ENCODE measurements around the gene ANKRD13D. TPM values are rescaled to one million over a fixed set of nuclear protein-coding genes. Genes with fewer than 3 reads are reported as not detected.

The ANKRD13D gene
- total and polyA plus RNA-seq, 11 donors, result 7.6 to 43.6 (median 12.8) TPM

DNA sequence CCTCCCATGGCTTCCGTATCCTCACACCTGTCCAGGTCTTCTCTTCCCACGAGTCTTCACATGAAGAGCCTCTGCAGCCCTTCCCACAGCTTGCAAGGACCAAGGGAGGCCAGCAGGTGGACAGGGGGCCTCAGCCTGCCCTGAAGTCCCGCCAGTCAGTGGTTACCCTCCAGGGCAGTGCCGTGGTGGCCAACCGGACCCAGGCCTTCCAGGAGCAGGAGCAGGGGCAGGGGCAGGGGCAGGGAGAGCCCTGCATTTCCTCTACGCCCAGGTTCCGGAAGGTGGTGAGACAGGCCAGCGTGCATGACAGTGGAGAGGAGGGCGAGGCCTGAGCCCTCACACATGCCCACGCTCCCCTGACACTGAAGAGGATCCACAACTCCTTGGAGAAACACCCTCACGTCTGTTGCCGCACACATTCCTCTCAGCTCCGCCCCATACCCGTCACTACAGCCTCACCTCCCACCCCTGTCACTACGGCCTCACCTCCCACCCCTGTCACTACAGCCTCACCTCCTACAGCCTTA, 22.5 kb downstream of the ANKRD13D start:
- Histone ChIP-seq H3K27ac (peak overlapping the region in 1 of 12 donors; percentile 73), H3K4me3 (no peak overlapping the region), H3K9me3 (no peaks in the 10 kb centered on the region), H3K4me1 (peaks cover 0 to 16% (median 2%) of the 10 kb centered on the region in 12 donors), H3K36me3 (peaks cover 0 to 41% (median 19%) of the 10 kb centered on the region in 9 donors), H3K27me3 (no peaks in the 10 kb centered on the region)
- intact Hi-C loops (cut with DNase I), result loop anchor here in 3 of 10 donors (10.0 kb wide), 1 partner anchor 227 kb away; no protein-coding TSS in a partner anchor
- DNase-seq, result no peak
- TF ChIP-seq, protein P1, sequence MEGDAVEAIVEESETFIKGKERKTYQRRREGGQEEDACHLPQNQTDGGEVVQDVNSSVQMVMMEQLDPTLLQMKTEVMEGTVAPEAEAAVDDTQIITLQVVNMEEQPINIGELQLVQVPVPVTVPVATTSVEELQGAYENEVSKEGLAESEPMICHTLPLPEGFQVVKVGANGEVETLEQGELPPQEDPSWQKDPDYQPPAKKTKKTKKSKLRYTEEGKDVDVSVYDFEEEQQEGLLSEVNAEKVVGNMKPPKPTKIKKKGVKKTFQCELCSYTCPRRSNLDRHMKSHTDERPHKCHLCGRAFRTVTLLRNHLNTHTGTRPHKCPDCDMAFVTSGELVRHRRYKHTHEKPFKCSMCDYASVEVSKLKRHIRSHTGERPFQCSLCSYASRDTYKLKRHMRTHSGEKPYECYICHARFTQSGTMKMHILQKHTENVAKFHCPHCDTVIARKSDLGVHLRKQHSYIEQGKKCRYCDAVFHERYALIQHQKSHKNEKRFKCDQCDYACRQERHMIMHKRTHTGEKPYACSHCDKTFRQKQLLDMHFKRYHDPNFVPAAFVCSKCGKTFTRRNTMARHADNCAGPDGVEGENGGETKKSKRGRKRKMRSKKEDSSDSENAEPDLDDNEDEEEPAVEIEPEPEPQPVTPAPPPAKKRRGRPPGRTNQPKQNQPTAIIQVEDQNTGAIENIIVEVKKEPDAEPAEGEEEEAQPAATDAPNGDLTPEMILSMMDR (IDR thresholded peaks at IDR 0.05), result no peak
- no peak for TF ChIP-seq POLR2A (IDR thresholded peaks at IDR 0.05)
- WGBS, 4 donors, result 84 to 93% (median 91%) methylated on average over 12 to 15 of the region's 15 CpGs
- ATAC-seq, result peak in 1 of 4 donors; percentile 2

DNA sequence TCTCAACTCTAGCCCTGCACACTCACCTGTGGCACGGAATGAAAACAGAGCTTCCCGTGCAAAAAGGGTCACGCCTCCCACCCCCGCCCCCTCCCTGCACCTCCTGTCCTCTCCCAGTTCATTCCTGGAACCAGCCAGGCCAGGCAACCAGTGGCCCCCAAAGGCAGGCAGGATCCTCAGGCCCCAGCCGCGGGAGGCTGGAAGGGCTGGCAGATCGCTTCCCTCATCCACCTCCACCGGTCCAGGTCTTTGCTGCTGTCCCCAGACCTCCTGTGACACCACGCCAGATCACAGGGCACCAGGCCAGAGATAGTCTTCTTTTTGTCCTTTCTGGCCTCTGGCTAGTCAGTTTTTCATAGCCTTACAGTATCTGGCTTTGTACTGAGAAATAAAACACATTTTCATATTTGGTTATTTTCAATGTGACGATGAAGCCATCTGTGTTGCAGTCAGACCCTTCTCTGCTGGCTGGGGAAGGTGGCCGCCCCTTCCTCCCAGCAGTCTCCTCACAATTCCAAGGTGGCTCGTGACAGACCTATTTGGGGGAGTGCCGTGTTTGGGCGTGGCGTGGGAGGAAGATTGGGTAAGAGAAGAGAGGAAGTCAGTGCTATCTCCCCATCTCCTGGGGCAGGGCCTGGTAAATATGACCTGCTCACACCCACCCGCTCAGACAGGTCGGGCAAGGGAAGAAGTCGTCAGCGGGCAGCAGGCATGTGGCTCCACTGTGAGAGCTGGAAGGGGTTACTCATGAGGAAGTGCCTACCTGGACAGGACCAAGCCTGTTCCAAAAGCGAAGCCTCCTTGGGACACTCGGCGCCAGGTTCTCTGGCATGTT, 23.3 kb downstream of the ANKRD13D start:
- TF ChIP-seq, protein P1 (IDR thresholded peaks at IDR 0.05), result no peak
- TF ChIP-seq POLR2A (IDR thresholded peaks at IDR 0.05), result no peak
- Histone ChIP-seq H3K36me3 (peaks cover 0 to 36% (median 19%) of the 10 kb centered on the region in 9 donors), H3K4me3 (no peak overlapping the region), H3K27ac (peak overlapping the region in 1 of 12 donors; percentile 73), H3K27me3 (no peaks in the 10 kb centered on the region), H3K4me1 (peaks cover 0 to 18% (median 5%) of the 10 kb centered on the region in 12 donors), H3K9me3 (no peaks in the 10 kb centered on the region)
- DNase-seq, result peak in 1 of 5 donors; percentile 30
- intact Hi-C loops (cut with DNase I), result loop anchor here in 3 of 10 donors (10.0 kb wide), 1 partner anchor 228 kb away; no protein-coding TSS in a partner anchor
- no peak for ATAC-seq
- 70 to 79% (median 74%) methylated on average over 21 to 22 of the region's 22 CpGs for WGBS, 4 donors

DNA sequence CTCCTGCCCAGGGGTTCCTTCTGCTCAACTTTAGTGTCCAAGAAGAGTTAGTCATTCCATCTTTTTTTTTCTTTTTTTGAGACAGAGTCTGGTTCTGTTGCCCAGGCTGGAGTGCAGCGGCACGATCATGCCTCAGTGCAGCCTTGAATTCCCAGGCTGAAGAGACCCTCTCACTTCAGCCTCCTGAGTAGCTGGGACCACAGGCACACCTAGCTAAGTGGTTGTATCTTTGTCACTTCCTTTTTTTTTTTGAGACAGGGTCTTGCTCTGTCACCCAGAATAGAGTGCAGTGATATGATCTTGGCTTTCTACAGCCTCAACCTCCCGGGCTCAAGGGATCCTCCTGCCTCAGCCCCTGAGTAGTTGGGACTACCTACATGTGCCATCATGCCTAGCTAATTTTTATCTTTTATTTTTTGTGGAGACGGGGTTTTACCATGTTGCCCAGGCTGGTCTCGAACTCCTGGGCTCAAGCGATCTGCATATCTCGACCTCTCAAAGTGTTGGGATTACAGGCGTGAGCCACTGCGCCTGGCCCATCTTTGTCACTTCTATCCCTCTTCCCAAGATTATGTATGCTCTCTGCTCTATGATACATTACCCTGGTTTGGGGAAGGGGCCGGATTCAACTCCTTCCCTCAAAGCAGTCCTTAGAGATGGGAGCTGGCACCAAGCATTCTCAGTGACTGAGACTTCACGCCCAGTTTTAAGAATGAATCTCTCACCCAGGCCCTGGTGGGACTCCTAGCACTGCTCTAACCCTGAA, 24.2 kb downstream of the ANKRD13D start:
- Histone ChIP-seq H3K4me1 (peaks cover 0 to 21% (median 7%) of the 10 kb centered on the region in 12 donors), H3K36me3 (peaks cover 0 to 27% (median 15%) of the 10 kb centered on the region in 9 donors), H3K9me3 (no peaks in the 10 kb centered on the region), H3K4me3 (no peak overlapping the region), H3K27me3 (no peaks in the 10 kb centered on the region), H3K27ac (peak overlapping the region in 1 of 12 donors; percentile 73)
- intact Hi-C loops (cut with DNase I), result loop anchor here in 3 of 10 donors (10.0 kb wide), 1 partner anchor 229 kb away; no protein-coding TSS in a partner anchor
- ATAC-seq (no peak), DNase-seq (no peak)
- 85 to 92% (median 90%) methylated on average over 11 of the region's 11 CpGs for WGBS, 4 donors
- no peak for TF ChIP-seq POLR2A (IDR thresholded peaks at IDR 0.05)
- TF ChIP-seq, protein P1 (IDR thresholded peaks at IDR 0.05), result no peak

Data from heart left ventricle (tissue), 16 donors.